Lower leg skin (tissue), 4 donors: ENCODE data around the gene CFAP299. TPM values are rescaled to one million over a fixed set of nuclear protein-coding genes. Genes with fewer than 3 reads are reported as not detected.

Source experiments
- DNase-seq, 2 donors: peaks; one replicate each; pipeline ENCODE4 v3.0.0-alpha.2; 2019; ENCODE audit warnings: low spot score in 2 of 2
- H3K4me3 ChIP-seq: fragments of 200-600 bp; sonication (generic); 2 replicates; pipeline ENCODE4 v1.5.1; 2017; ENCODE audit warnings: mild to moderate bottlenecking, low read depth; ENCODE audit not compliant: poor library complexity, severe bottlenecking
- CTCF ChIP-seq, 3 donors: fragments of 450-650 bp; IDR thresholded peaks; one replicate each; pipeline ENCODE4 v1.5.1; 2016; ENCODE audit warnings: antibody characterized with exemption in 3 of 3, mild to moderate bottlenecking in 3 of 3, moderate library complexity in 2 of 3
- POLR2A ChIP-seq, 2 donors: fragments of 450-650 bp; IDR thresholded peaks; one replicate each; pipeline ENCODE4 v1.6.1; 2016 to 2017; ENCODE audit warnings: antibody characterized with exemption in 2 of 2, mild to moderate bottlenecking in 1 of 2, moderate library complexity in 1 of 2
- WGBS, 2 donors: methylation state at CpG; one replicate each; pipeline ENCODE4 v1.1.5; 2018; 5-methylcytosine and 5-hydroxymethylcytosine counted together
- intact Hi-C: fragments of 100-400 bp; cut with DNase I; formaldehyde crosslinking; loops from one replicate; pipeline ENCODE4 v1.15.0; 2023; ENCODE audit warnings: low total_unique reads
- total RNA-seq, 4 donors: library from RNA; depleted of rRNA; stranded (reverse); fragments of >200 nt; gene quantifications; one replicate each; pipeline ENCODE4 v1.1.0, GENCODE V29; 2016

The CFAP299 gene
- total RNA-seq, 4 donors from 2014 or later = not detected

GRCh38 chr4:80532674-80533333 is 197.3 kb downstream of the CFAP299 start:
- WGBS, 2 donors = 32 to 40% methylated on average over 2 of the region's 2 CpGs
- no peak for DNase-seq

GRCh38 chr4:80535551-80535950 is 200.0 kb downstream of the CFAP299 start:
- intact Hi-C loops = no loop called here
- no peak overlapping the region for H3K4me3 ChIP-seq
- no peak for TF ChIP-seq POLR2A (IDR thresholded peaks at IDR 0.05)
- TF ChIP-seq CTCF (IDR thresholded peaks at IDR 0.05) = no peak
- 38% methylated on average over 1 of the region's 1 CpG for WGBS, 2 donors
- no peak for DNase-seq

More at GRCh38 chr4:80532674-80533333, 197.3 kb downstream of the CFAP299 start:
- H3K4me3 ChIP-seq = no peak overlapping the region
- no peak for TF ChIP-seq CTCF (IDR thresholded peaks at IDR 0.05)
- TF ChIP-seq POLR2A (IDR thresholded peaks at IDR 0.05) = no peak
- intact Hi-C loops = no loop called here

GRCh38 chr4:80538276-80538926 is 202.9 kb downstream of the CFAP299 start:
- no peak overlapping the region for H3K4me3 ChIP-seq
- TF ChIP-seq POLR2A (IDR thresholded peaks at IDR 0.05) = no peak
- intact Hi-C loops = no loop called here
- DNase-seq = no peak
- WGBS, 2 donors = 86 to 92% methylated on average over 4 of the region's 4 CpGs

GRCh38 chr4:80539190-80539589 is 203.7 kb downstream of the CFAP299 start:
- WGBS, 2 donors = 70 to 72% methylated on average over 3 of the region's 3 CpGs
- intact Hi-C loops = no loop called here
- no peak overlapping the region for H3K4me3 ChIP-seq
- TF ChIP-seq CTCF (IDR thresholded peaks at IDR 0.05) (no peak), POLR2A (IDR thresholded peaks at IDR 0.05) (no peak)
- no peak for DNase-seq

- 53 to 54% methylated on average over 1 of the region's 1 CpG for WGBS, 2 donors
- no peak for DNase-seq
- H3K4me3 ChIP-seq = no peak overlapping the region
- no peak for TF ChIP-seq POLR2A (IDR thresholded peaks at IDR 0.05)
- no peak for TF ChIP-seq CTCF (IDR thresholded peaks at IDR 0.05)
- intact Hi-C loops = no loop called here
These were observed 204.8 kb downstream of the CFAP299 start for GRCh38 chr4:80540349-80540748.

- H3K4me3 ChIP-seq = no peak overlapping the region
- 59 to 63% methylated on average over 5 of the region's 5 CpGs for WGBS, 2 donors
- DNase-seq = no peak
- intact Hi-C loops = no loop called here
- no peak for TF ChIP-seq POLR2A (IDR thresholded peaks at IDR 0.05)
- TF ChIP-seq CTCF (IDR thresholded peaks at IDR 0.05) = no peak
These were observed 205.4 kb downstream of the CFAP299 start for GRCh38 chr4:80540785-80541469.
